Trophoblast cell (in vitro differentiated cells and primary cell): ENCODE measurements around the gene ZNF683.
"Not testable (repeated sequence)": the region's sequence is repeated elsewhere in the genome, so short reads cannot be mapped to it uniquely, and the experiment has no call there.

ENCODE experiments used
- DNase-seq, 2 donors: peaks; one replicate each; pipeline ENCODE4 v3.0.0-alpha.2; 2016
- H2AFZ ChIP-seq: 2 replicates; pipeline ENCODE4 v1.6.1; 2013; ENCODE audit warnings: low read length, moderate library complexity, mild to moderate bottlenecking; ENCODE audit not compliant: insufficient read depth, poor library complexity
- H2AK5ac ChIP-seq: 2 replicates; pipeline ENCODE4 v1.6.1; 2013; ENCODE audit warnings: mild to moderate bottlenecking, low read length
- H2BK120ac ChIP-seq: 2 replicates; pipeline ENCODE4 v1.6.1; 2013; ENCODE audit warnings: low read length, mild to moderate bottlenecking, moderate library complexity; ENCODE audit not compliant: insufficient read depth, poor library complexity
- H2BK12ac ChIP-seq: 2 replicates; pipeline ENCODE4 v1.6.1; 2013; ENCODE audit warnings: mild to moderate bottlenecking, low read length, moderate library complexity
- H2BK5ac ChIP-seq: 2 replicates; pipeline ENCODE4 v1.6.1; 2013; ENCODE audit warnings: low read length, low read depth, moderate library complexity, mild to moderate bottlenecking; ENCODE audit not compliant: poor library complexity
- H3K14ac ChIP-seq: 2 replicates; pipeline ENCODE4 v1.6.1; 2013; ENCODE audit warnings: mild to moderate bottlenecking, low read length
- H3K18ac ChIP-seq: 2 replicates; pipeline ENCODE4 v1.6.1; 2013; ENCODE audit warnings: mild to moderate bottlenecking, low read length
- H3K23ac ChIP-seq: 2 replicates; pipeline ENCODE4 v1.6.1; 2013; ENCODE audit warnings: low read length
- H3K27ac ChIP-seq: 2 replicates; pipeline ENCODE4 v1.5.1; 2013; ENCODE audit warnings: low read depth, mild to moderate bottlenecking, inconsistent platforms, low read length, moderate library complexity
- H3K27me3 ChIP-seq: 2 replicates; pipeline ENCODE4 v1.6.1; 2013; ENCODE audit warnings: inconsistent platforms, mild to moderate bottlenecking, low read length, moderate library complexity; ENCODE audit not compliant: insufficient read depth
- H3K36me3 ChIP-seq, 2 experiments: 1 replicate in 1 of 2; 2 replicates in 1 of 2; pipeline ENCODE4 v1.6.1; 2013; ENCODE audit warnings: low read length in 2 of 2, mild to moderate bottlenecking in 2 of 2, moderate library complexity in 1 of 2; ENCODE audit not compliant: insufficient read depth in 2 of 2, control insufficient read depth in 1 of 2
- H3K4ac ChIP-seq: 2 replicates; pipeline ENCODE4 v1.6.1; 2013; ENCODE audit warnings: low read depth, mild to moderate bottlenecking, low read length, moderate library complexity
- H3K4me1 ChIP-seq, 2 experiments: 1 replicate in 1 of 2; 2 replicates in 1 of 2; pipeline ENCODE4 v1.6.1; 2013; ENCODE audit warnings: low read length in 2 of 2, mild to moderate bottlenecking in 2 of 2, moderate library complexity in 1 of 2; ENCODE audit not compliant: insufficient read depth in 2 of 2, control insufficient read depth in 1 of 2
- H3K4me2 ChIP-seq: 2 replicates; pipeline ENCODE4 v1.6.1; 2013; ENCODE audit warnings: inconsistent platforms, mild to moderate bottlenecking, low read length, moderate library complexity
- H3K4me3 ChIP-seq: 2 replicates; pipeline ENCODE4 v1.5.1; 2013; ENCODE audit warnings: mild to moderate bottlenecking, low read depth, low read length, inconsistent platforms
- H3K79me1 ChIP-seq: one replicate; pipeline ENCODE4 v1.6.1; 2013; ENCODE audit warnings: low read length
- H3K79me2 ChIP-seq: 2 replicates; pipeline ENCODE4 v1.6.1; 2013; ENCODE audit warnings: low read length, mild to moderate bottlenecking; ENCODE audit not compliant: control insufficient read depth, insufficient read depth, poor library complexity
- H3K9ac ChIP-seq: 2 replicates; pipeline ENCODE4 v1.6.1; 2013; ENCODE audit warnings: mild to moderate bottlenecking, low read length
- H3K9me3 ChIP-seq: 2 replicates; pipeline ENCODE4 v1.6.1; 2013; ENCODE audit warnings: low read depth, mild to moderate bottlenecking, control low read depth, inconsistent platforms, low read length; ENCODE audit not compliant: insufficient read depth
- H4K12ac ChIP-seq: 2 replicates; pipeline ENCODE4 v1.6.1; 2013; ENCODE audit warnings: low read depth, mild to moderate bottlenecking, low read length, moderate library complexity
- H4K8ac ChIP-seq: 2 replicates; pipeline ENCODE4 v1.6.1; 2013; ENCODE audit warnings: low read depth, mild to moderate bottlenecking, low read length, moderate library complexity
- H4K91ac ChIP-seq: one replicate; pipeline ENCODE4 v1.6.1; 2013; ENCODE audit warnings: low read depth, mild to moderate bottlenecking, low read length, moderate library complexity
- WGBS: extraction: QIAGEN DNeasy Blood & Tissue Kit; methylation state at CpG from one replicate; pipeline ENCODE4 v1.1.7; 2013; ENCODE audit warnings: missing lambda C conversion rate; ENCODE audit not compliant: insufficient read length, insufficient coverage; ENCODE audit errors: extremely low coverage; 5-methylcytosine and 5-hydroxymethylcytosine counted together

ZNF683 gene

DNA sequence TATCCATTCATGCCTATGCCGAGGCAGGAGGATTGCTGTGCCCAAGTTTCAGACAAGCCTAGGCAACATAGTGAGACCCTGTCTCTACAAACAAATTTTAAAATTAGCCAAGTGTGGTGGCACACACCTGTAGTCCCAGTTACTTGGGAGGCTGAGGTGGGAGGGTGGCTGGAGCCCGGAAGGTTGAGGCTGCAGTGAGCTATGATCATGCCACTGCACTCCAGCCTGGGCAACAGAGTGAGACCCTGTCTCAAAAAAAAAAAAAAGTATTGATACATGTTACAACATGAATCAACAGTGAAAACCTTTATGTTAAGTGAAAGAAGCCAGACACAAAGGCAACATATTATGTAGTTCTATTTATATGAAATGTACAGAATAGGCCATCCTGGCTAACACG lies 12.5 kb upstream of the ZNF683 start:
- not testable (repeated sequence) for H3K4me2 ChIP-seq, H4K12ac ChIP-seq, H3K4me3 ChIP-seq, H4K8ac ChIP-seq, H2BK12ac ChIP-seq, H2BK5ac ChIP-seq, H3K23ac ChIP-seq, H2BK120ac ChIP-seq, H3K4me1 ChIP-seq, H3K14ac ChIP-seq, H3K79me1 ChIP-seq, H3K18ac ChIP-seq, H3K36me3 ChIP-seq, H3K9ac ChIP-seq, H3K9me3 ChIP-seq, H3K27ac ChIP-seq, H3K79me2 ChIP-seq, H2AK5ac ChIP-seq, H3K27me3 ChIP-seq, H4K91ac ChIP-seq, DNase-seq, H3K4ac ChIP-seq, H2AFZ ChIP-seq
- WGBS: no CpG with 5 or more reads among the region's 3 CpGs

- H3K27ac ChIP-seq: no peak overlapping the region
- H2AFZ ChIP-seq: no peak overlapping the region
- H3K4me2 ChIP-seq: no peak overlapping the region
- H3K79me2 ChIP-seq: no peaks in the 10 kb centered on the region
- H3K23ac ChIP-seq: no peak overlapping the region
- no peak overlapping the region for H3K14ac ChIP-seq
- no peaks in the 10 kb centered on the region for H3K79me1 ChIP-seq
- H2AK5ac ChIP-seq: no peak overlapping the region
- H3K27me3 ChIP-seq: no peaks in the 10 kb centered on the region
- H3K4me1 ChIP-seq: no peaks in the 10 kb centered on the region
- H2BK120ac ChIP-seq: no peak overlapping the region
- H4K12ac ChIP-seq: no peak overlapping the region
- no peaks in the 10 kb centered on the region for H3K9me3 ChIP-seq
- no peak overlapping the region for H3K9ac ChIP-seq
- no peak for DNase-seq
- H2BK12ac ChIP-seq: no peak overlapping the region
- WGBS: no CpG with 5 or more reads among the region's 3 CpGs
- no peak overlapping the region for H4K8ac ChIP-seq
- no peak overlapping the region for H4K91ac ChIP-seq
- H3K4ac ChIP-seq: no peak overlapping the region
- no peak overlapping the region for H3K18ac ChIP-seq
- no peak overlapping the region for H3K4me3 ChIP-seq
- H3K36me3 ChIP-seq: no peaks in the 10 kb centered on the region
- no peak overlapping the region for H2BK5ac ChIP-seq
These were observed 11.5 kb upstream of the ZNF683 start for GRCh38 chr1:26384076-26384475.

DNA sequence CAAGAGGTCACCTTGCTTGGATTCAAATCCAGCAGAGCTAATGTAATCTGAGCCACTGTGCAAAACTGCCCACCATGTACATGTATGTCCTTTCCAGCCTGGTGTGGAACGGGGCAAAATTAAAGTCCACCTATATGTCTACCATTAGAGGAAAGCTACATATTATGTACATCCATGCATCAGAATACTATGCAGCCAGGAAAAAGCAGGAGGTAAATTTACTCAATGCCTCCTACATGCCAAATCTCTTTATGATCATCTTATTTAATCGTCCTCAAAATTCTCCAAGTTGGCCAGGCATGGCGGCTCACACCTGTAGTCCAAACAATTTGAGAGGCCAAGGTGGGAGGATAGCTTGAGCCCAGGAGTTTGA lies 6.3 kb upstream of the ZNF683 start:
- Histone ChIP-seq H3K36me3 (no peaks in the 10 kb centered on the region), H2AK5ac (no peak overlapping the region), H3K27ac (no peak overlapping the region), H4K91ac (no peak overlapping the region), H3K9ac (no peak overlapping the region), H3K79me1 (no peaks in the 10 kb centered on the region), H3K4me3 (no peak overlapping the region), H2BK12ac (no peak overlapping the region), H3K9me3 (no peaks in the 10 kb centered on the region), H3K23ac (no peak overlapping the region), H4K12ac (no peak overlapping the region), H4K8ac (no peak overlapping the region), H3K4ac (no peak overlapping the region), H3K79me2 (no peaks in the 10 kb centered on the region), H2AFZ (no peak overlapping the region), H3K14ac (no peak overlapping the region), H2BK120ac (no peak overlapping the region), H3K18ac (no peak overlapping the region), H2BK5ac (no peak overlapping the region), H3K27me3 (no peaks in the 10 kb centered on the region), H3K4me2 (no peak overlapping the region), H3K4me1 (peaks cover 6% of the 10 kb centered on the region in 2 experiments)
- no CpG with 5 or more reads among the region's 3 CpGs for WGBS
- DNase-seq: no peak

DNA sequence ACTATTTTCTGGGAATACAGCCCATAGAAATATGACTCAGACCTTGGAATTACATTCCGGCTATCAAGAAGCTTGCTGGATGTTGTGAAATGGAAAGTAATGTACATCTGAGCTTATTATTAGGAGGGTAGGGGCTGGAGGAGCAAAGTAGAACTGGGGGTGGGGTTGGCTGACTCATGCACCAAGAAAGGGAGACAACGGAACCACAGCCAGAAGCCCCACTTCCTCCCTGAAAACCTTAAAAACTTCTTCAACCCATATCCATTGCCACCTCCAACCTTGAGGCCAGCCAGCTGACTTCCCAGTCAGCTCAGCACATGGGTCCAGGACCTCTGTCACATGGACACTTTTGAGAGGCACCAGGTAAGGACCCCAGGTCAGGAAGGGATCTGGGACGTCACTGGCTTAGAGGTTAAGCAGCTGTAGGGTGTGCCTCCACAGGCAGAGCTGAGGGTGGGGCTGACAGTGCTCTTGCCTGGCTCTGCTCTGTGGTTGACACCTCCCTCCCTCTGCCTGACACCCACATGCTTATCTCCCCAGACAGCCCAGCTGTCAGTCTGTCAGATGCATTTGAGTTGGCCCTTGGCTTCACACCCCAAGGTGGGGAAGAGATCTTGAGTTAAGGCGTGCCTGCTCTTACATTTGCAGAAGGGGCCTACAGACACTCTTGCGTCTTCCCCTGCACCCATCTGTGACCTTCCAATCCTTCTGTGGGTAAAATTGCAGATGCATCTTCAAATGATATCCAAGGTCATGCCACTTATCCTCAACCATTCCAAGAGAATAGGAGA lies 5.7 kb upstream of the ZNF683 start:
- Histone ChIP-seq H3K79me1 (no peaks in the 10 kb centered on the region), H2BK5ac (no peak overlapping the region), H2AFZ (no peak overlapping the region), H3K27me3 (no peaks in the 10 kb centered on the region), H2BK120ac (no peak overlapping the region), H3K14ac (no peak overlapping the region), H4K12ac (no peak overlapping the region), H4K8ac (no peak overlapping the region), H3K18ac (no peak overlapping the region), H3K23ac (no peak overlapping the region), H3K4me1 (peaks cover 6% of the 10 kb centered on the region in 2 experiments), H3K9ac (no peak overlapping the region), H3K4me2 (no peak overlapping the region), H3K36me3 (no peaks in the 10 kb centered on the region), H3K9me3 (no peaks in the 10 kb centered on the region), H3K4me3 (no peak overlapping the region), H3K79me2 (no peaks in the 10 kb centered on the region), H4K91ac (no peak overlapping the region), H2AK5ac (no peak overlapping the region), H3K4ac (no peak overlapping the region), H2BK12ac (no peak overlapping the region), H3K27ac (no peak overlapping the region)
- no CpG with 5 or more reads among the region's 5 CpGs for WGBS
- peak; percentile 57 to 85 for DNase-seq
